GM19467 (cell line): ENCODE measurements around the gene CCT7.
"Not testable (repeated sequence)": the region's sequence is repeated elsewhere in the genome, so short reads cannot be mapped to it uniquely, and the experiment has no call there.

Source experiments
- ATAC-seq: cut with Tn5 transposase; IDR thresholded peaks from one replicate; pipeline ENCODE4 v1.9.1; 2021; ENCODE audit warnings: mild to moderate bottlenecking, moderate library complexity; ENCODE audit not compliant: unreplicated experiment

CCT7 gene

DNA sequence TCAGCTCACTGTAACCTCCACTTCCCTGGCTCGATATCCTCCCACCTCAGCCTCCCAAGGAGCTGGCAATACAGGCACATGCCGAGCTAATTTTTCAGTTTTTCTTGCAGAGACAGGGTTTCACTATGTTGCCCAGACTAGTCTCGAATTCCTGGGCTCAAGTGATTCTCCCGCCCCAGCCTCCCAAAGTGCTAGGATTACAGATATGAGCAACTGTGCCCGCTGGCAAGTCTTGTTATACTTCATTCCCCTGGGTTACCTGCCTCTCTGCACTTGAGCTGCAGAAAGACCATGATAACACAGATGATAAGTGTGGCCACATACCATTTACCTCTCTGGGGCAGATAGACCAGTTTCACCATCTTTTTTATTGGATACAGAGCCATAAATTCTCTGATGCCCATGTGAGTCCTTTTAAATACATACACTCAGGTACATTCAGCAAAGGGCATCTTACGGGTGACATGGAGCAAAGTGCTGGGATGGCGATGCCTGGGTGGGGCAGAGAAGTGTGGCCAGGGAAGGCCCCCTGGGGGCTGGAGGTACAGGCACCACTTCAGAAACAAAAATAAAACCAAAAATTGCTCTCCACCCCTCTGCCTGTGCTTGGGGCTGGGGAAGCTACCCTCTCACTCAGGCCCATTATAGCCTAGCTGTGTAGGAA is 20.4 kb downstream of the CCT7 start:
- ATAC-seq = no peak

DNA sequence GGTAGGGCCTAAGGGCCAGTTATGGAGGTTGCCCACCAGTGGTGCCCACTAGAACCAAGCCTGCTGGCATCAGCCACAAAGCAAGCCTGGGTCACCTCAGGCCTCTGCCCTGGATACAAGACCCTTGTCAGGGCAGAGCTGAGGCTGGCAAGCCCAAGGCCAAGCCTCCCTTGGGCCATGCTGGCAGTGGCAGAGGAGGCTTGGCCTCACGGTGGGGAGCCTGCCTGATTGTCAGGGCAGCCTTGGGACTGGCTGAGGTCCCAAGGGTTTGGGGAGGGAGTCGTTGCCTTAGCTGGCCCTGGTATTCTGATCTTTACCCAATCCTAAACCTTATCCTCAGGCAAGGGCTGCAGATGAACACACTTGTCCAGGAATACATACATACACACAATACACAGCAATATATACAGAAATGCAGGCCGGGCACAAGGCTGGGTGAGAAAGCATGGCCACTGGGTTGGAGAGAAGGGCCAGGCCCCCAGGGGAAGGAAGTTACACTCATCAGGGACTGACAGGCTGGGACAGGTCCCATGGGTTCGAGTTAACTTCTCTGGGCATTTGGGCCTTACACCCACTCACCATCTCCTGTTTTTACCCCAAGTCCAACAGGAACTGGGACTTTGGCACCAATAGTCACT is 21.0 kb downstream of the CCT7 start:
- ATAC-seq = no peak

DNA sequence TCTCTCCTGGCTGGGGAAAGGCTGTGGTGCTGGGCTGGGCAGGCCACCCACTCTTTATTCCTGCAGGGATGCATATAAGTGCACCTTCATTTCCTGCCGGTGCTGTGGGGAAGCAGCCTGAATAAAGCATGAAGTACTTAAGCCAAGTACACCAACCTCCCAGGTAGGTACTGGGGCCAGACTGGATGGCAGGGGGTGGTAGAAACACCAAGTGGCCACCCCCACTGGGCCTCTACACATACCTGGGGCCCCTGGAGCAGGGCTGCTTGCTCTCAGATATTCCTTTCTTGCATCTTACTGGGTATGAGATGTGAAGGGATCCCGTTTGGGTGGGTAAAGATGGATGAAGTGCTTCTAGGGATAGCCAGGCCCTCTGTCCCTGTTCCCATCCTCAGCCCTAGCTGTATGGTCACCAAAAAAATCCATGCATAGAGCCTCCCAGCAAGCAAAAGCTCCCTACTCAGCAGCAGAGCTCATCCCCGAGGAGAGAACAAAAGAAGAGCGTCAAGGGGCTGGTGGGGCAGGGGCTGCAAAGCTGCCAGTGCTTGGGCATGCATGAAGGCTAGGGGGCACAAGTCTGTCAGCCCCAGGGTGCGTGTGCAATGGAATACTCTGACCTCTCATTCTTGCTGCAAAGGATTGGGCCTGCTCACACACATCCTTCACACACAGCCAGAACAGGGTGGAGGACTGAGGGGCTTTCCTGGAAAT is 22.0 kb downstream of the CCT7 start:
- no peak for ATAC-seq

DNA sequence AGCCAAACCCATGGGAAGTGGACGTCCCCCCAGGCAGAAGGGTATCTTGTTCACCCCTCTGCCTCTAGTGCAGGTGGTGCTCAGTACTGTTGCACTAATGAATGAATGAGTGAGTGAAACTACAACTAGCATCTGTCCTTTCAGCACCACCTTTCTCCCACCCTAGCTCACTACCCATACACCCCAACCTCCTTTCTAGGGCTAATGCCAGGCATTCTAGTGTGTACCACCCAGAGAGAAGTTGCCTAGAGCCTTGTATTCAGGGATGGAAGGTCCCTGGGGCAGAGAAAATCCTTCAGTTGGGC is 22.5 kb downstream of the CCT7 start:
- no peak for ATAC-seq

DNA sequence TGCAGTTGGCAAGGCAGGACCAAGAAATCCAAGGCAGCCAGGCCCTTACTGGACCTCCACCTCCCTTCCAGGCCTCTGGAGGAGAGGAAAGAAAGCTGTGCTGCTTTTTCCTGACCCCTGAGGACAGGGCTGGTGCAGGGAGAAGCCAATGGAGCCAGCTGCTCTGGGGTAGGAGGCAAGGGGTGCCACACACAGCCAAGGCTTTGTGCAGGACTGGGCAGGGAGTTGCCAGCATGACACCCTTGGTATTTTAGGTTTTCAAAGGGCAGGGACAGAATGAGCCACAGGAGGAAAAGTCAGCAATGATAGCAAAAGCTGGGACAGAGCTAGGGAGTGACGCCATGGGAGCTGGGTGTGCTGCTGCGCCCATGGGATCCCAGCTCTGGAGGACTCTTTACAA is 22.9 kb downstream of the CCT7 start:
- no peak for ATAC-seq

DNA sequence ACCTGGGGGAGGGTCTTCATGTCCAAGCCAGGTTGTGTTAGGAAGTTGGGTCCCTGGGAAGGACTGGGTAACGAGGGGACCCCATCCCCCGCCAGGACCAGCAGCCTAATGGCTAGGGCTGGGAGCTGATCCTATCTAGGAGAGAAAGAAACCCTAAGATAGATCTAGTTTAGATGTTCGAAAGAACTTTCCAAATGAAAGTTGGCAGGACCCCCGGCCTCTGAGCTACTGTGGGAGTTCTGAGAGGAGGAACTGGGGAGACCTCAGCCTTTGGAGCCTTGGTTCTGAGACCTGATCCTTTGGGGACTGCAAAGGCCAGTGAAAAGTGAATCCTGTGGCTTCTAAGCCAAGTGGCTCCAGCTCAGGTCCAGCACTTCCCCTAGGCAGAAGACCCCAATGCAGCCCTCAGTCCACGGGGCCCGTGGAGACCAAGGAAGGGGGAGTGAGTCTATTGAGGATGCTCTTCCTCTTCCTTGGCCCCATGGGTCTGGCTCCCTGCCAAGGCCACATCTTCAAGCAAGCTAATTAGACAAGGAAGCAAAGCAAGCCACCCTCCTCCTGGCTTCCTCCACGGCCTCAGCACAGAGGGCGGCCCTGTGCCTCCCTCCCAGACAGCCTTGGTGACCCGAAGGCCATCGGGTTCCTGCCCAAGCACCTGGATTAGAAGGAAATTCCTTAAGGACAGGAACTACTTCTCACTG is 23.5 kb downstream of the CCT7 start:
- no peak for ATAC-seq

DNA sequence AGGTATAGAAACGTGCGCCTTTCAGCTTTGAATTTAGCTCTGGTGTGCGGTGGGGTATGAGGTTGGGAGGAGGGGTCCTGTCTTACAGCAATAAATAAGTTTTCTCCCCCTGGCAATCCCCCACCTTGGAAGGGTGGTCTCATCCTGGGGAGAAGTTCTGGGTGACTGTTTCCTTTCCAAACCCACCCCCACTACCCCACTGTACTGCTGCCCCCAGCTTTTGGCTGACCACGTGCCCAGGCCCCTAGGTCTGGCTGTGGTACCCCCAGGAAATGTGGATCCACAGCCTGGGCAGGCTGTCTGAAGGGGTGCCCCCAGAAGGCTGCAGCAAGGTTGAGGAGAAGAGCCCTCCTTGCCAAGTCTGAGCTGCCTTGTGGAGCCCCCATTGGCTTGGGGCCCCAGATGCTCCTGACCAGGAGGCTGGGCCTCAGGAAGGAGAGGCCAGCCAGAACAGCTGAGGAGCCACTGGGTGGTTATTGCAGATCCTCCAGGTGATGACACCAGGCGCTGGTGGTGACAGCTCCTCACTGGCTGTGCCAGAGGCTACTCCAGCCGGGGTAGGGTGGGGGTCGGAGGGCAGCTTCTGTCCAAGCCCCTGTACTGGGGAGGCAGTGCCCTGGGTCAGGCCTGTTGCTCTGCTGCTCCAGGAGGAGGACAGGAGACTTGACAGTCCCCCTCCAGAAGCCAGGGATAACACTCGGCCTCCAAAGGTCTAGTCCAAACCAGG is 24.2 kb downstream of the CCT7 start:
- no peak for ATAC-seq

DNA sequence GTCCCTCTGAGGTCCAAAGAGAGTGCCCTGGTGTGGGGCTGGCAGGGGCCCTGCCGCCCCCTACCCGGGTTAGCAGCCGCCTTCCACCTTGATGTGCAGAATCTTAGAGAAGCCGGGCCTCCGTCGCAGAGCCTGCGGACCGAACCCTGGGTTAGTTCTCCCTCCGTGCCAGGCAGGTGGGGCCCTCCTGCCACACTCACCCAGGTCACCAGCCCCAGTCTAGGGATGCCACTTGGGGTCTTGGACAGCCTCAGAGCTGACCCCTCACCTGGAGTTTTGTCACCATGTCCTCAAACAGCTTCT is 24.8 kb downstream of the CCT7 start:
- no peak for ATAC-seq

DNA sequence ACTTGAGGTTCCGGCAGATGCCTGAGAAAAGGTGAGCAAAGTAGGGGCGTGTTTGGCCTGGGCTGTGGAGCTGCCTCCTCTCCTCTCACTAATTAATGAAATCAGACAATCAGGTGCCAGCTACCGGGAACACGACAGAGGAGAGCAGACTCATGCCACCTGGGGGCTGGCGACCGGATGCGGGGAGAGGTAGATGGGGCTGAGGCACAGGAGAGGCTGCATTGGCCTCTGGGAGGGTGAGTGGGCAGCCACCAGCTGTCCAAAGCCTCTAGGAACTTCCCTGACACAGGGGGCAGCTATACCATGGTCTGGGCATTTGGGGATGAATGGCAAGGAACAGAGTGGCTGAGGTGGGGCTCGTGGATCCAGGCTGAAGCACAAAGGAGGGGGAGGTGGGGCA is 25.2 kb downstream of the CCT7 start:
- ATAC-seq = no peak

DNA sequence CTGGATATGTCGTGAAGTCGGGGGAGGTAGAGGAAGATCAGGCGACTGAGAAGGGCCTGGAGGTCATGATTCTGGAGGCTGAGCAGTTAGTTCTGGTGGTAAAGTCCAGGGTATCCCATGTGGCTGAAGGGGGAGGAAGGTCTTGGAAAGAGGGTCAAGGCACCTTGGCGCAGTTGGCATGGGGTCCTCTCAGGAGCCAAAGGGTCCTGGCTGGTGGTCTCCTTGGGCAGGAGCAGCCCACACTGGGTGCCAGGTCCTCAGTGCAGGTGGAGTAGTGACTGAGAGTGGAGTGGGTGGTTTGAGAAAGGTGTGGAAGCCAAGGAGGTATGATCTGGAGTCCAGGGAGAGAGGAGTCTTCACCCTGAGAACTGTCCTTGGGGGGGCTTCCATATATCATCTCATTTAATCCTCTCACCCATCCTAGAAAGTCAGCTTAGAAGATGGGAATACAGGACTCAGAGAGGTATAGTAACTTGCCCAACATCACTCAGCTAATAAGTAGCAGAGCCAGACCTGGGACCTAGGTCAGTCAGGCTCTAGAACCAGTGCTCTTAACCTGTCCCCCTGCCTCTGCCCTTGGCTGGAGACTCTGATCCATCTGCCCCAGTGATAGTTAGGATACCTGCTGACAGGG is 25.7 kb downstream of the CCT7 start:
- no peak for ATAC-seq

DNA sequence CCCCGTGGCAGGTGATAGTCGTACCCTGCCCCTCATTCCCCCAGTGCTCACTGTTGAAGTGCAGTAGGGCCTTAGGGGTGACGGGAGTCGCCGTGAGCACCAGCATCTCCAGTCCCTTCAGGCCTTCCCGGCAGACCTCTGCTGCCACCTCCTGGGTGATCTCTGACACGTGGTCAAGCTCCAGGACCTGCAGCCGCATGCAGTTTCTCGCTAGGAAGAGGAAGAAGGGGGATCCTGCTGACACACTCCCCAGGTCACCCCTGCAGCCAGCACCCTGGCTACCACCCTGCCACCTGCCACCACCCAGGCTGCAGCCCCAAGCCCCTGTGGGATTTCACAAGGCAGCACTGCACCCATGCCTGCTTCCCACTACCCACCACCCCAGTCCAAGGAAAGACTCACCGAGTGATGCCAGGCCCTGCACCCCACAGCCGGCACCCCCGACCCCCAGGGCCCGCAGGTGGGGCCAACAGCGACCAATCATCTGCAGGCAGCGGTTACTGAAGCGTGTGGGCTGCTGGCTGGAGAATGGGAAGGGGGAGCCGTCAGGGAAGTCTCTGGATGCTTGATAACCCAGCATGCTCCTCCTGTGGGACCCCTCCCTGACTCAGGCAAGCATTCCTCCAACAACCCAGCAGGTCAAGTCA is 26.4 kb downstream of the CCT7 start:
- no peak for ATAC-seq

DNA sequence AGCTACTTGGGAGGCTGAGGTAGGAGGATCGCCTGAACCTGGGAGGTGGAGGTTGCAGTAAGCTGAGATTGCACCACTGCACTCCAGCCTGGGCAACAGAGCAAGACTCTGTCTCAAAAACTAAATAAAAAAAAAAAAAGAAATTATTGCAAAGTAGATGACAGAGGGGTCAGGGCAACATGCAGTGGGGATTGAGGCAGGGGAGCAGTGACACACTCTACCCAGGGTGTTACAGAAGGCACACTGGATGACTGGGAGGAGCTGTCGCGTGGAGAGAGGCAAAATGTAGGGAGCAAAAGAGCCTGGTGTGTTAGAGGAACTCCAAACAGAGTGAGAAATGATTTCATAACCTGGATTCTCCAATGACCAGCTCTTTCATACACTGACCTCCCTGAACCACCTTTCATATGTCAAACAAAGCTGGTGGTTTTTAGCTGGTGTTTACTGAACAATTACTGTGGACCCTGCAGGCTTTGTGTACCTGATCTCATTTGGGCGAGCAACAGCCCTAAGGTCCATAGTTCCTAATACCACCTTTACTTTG is 28.1 kb downstream of the CCT7 start:
- no peak for ATAC-seq

DNA sequence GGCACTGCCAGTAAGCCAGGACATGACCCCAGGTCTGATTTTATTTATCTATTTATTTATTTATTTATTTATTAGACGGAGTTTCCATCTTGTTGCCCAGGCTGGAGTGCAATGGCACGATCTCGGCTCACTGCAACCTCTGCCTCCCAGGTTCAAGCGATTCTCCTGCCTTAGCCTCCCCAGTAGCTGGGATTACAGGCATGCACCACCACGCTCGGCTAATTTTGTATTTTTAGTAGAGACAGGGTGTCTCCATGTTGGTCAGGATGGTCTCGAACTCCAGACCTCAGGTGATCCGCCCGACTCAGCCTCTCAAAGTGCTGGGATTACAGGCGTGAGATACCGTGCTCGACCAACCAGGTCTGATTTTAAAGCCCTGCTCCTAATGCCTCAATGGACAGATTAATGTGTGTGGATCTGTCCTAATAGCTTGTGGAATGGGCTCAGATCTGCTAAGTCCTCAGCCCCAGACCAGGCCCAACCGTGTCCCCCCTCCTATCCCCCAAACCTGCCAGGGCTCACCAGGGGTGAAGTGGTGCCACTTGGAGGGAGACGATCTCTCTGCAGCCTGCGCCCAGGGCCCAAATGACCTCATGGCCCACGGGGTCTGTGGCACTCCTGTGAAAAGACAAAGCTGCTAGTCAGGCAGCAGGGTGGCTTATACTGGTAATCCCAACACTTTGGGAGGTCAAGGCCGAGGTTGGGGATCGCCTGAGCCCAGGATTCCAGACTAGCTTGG is 28.8 kb downstream of the CCT7 start:
- ATAC-seq = not testable (repeated sequence)

DNA sequence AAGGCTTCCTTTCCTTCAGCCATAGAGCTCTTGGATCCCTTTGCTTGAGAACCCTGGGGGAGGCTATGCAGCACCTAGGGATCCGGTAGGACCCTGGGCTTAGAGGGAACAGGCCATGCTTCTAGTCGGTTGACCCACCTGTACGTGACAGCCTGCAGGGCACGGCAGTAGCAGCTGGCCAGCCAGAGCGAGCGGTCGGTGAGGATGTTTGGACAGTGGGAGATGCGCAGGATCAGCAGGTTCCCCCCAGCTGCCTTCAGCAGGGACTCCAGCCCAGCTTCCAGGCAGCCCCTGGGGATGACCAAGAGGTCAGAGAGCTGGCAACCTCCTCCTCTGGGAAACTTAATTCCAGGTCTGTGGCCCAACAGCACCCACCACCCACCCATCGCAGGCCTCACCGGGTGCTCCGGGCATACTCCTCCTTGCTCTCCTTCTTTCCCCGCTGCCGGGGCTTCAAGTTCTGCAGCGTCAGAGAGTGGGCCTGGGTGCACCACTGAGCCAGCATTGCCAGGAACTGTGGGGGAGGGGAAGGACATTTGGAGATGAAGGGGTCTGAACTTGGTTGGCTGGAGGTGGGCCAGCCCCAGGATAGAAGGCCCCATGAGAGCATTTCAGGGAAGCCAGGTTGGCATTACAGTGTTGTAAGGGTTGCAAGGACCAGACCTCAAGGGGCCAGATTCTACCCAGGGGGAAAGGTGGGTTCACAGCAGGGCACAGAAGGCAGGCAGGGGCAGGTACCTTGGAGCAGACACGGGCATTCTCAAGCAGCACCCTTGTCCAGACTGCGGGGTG is 29.6 kb downstream of the CCT7 start:
- no peak for ATAC-seq

DNA sequence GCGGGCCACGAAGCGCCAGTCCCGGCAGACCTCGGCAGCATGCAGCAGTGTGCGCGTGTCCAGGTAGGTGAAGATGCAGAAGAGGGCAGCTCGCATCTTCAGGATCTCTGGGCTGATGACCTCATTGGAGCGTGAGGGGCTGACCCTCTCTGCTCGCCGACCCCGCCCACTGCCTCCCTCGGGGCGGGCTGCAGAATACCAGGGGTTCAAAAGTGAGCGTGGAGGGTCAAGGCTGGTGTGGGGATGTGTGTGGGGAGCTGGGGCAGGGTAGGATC is 30.2 kb downstream of the CCT7 start:
- no peak for ATAC-seq

DNA sequence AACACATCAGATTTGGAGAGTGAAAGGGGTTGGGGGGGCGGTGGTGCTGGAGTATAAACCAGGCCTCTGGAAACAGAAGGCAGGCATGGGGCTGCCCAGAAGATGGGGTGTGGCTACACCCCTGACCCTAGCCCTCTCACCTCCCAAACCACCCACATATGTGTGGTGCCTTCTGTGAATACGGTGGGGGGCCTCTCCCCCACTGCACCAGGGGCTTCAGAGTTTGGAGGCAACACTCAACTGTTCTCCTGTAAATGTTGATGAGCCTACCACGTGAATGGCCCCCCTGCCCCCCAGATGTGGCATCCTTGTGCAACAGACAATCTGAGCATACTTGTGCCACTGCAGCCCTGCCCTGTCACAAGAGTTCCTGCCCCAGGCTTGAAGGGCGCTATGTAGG is 30.7 kb downstream of the CCT7 start:
- no peak for ATAC-seq

DNA sequence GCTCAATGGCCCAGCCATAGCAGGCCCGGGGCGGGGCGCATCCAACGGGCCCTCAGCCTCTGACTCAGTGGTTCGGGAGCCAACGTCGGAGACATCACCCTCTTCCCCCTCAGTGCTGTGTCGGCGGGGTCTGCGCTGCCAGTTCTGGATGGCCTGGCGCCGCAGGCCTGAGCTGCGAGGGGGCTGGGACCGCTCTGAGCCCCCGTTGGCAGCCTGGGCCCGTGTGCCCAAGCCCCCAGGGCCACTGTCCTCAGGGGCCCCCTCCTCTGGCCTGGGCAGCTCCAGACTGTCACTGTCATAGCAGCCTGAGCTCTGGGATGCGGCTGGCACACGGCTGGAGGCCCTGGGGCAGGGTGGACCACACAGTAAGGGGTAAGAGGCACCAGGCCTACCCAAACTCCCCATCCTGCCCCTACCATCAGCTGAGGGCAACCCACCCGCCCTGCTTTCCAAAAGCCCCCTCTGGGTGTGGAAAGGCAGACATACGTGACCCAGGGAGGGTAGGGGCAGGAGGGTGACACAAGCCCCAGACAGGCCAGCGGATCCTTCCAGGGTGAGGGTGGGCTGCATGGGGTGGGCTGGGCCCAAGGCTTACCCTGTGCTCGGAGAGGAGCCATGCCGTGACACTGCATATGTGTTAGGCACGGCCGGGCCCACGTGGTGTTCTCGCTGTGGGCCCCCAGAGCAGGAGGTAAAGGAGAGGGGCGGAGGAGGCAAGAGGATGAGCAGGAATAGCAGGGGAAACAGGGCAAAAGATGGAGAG is 31.4 kb downstream of the CCT7 start:
- no peak for ATAC-seq
